KOPT-K1 (cell line): ENCODE results near the gene SOWAHB.

Source experiments
- H3K27ac ChIP-seq: fragments of 200-600 bp; sonication (generic); 2 replicates; pipeline ENCODE4 v1.5.1; 2016; ENCODE audit warnings: antibody characterized with exemption, mild to moderate bottlenecking, low read depth, low read length; ENCODE audit not compliant: poor library complexity, severe bottlenecking
- H3K36me3 ChIP-seq: fragments of 200-600 bp; sonication (generic); 2 replicates; pipeline ENCODE4 v1.5.1; 2017; ENCODE audit warnings: antibody characterized with exemption, mild to moderate bottlenecking, low read length, moderate library complexity; ENCODE audit not compliant: insufficient read depth
- H3K9me3 ChIP-seq: fragments of 200-600 bp; sonication (generic); 2 replicates; pipeline ENCODE4 v1.5.1; 2017; ENCODE audit warnings: antibody characterized with exemption, low read length, mild to moderate bottlenecking; ENCODE audit not compliant: insufficient read depth, poor library complexity, severe bottlenecking

The SOWAHB gene, protein sequence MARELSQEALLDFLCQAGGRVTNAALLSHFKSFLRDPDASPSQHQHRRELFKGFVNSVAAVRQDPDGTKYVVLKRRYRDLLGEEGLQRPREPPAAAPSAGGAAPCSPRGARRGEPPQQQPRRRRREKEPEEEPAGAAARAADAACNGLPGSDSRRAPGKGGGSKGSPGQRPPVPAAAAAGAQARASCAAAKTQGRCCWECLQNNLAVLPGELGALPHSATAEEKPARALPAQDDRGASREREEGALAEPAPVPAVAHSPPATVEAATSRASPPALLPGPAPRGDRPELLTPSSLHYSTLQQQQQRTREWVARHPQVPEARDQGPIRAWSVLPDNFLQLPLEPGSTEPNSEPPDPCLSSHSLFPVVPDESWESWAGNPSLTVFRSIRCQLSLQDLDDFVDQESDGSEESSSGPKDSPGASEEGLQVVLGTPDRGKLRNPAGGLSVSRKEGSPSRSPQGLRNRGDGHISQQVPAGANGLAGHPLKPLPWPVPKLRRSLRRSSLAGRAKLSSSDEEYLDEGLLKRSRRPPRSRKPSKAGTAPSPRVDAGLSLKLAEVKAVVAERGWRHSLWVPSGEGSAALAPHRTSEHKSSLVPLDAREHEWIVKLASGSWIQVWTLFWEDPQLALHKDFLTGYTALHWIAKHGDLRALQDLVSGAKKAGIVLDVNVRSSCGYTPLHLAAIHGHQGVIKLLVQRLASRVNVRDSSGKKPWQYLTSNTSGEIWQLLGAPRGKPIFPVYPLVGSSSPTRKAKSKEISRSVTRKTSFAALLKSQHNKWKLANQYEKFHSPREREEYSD

DNA sequence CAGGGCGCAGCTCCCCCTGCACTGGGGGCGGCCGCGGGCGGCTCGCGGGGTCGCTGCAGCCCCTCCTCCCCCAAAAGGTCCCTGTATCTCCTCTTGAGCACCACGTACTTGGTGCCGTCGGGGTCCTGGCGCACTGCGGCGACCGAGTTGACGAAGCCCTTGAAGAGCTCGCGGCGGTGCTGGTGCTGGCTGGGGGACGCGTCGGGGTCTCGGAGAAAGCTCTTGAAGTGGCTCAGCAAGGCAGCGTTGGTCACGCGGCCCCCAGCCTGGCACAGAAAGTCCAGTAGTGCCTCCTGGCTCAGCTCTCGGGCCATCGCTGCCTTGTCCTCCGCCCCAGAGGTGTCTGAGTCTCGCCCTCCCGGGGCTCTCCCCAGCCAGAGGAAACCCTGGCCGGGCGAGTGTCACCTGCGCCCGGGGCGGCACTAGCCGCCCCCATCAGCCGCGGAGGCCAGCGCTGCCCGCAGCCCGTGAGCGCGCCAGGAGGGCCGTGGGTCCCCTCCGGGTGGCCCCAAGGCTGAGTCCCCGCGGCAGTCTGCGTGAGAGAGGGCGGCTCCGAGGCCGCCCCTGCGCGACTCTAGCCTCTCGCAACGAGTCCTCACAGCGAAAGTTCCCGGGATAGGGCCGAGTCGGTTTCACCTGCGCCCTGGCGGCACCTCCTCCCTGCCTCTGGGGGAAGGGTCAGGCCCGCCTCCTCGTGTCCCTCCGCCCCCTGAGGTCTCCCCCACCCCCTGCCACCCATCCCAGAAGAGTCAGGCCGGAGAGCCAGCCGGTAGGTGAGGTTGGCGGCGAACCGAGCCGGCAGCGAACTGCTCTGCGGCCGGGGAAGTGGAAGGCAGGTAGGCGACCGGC, at the start of gene SOWAHB:
SOWAHB (minus strand) TSS at position 609 of the 849 bp plus-strand sequence; CDS start at position 314, 295 bp downstream.
- Histone ChIP-seq H3K27ac (no peak within 1 kb of the TSS), H3K36me3 (no peaks in the 10 kb centered on the region), H3K9me3 (peaks cover 20% of the 10 kb centered on the region)

DNA sequence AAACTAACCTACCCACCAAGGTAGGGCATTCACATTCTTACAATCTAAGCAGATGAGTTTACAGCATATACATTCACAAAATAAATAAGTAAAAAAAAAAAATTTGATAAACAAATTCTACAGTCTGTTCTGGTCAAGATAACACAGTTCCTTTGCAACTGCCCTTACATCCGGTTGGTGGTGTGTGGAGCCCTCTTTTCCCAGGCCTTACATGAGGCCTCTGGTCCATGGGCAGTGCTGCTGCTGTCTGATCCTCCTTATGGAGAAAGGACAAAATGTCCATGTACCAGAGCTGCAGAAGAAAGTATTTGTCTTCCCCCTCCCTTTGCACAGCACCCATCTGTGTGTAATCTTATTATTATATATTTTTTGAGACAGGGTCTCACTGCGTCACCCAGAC, 49.4 kb upstream of the SOWAHB start:
- no peak overlapping the region for H3K27ac ChIP-seq
- no peaks in the 10 kb centered on the region for H3K36me3 ChIP-seq
- H3K9me3 ChIP-seq, result no peaks in the 10 kb centered on the region

DNA sequence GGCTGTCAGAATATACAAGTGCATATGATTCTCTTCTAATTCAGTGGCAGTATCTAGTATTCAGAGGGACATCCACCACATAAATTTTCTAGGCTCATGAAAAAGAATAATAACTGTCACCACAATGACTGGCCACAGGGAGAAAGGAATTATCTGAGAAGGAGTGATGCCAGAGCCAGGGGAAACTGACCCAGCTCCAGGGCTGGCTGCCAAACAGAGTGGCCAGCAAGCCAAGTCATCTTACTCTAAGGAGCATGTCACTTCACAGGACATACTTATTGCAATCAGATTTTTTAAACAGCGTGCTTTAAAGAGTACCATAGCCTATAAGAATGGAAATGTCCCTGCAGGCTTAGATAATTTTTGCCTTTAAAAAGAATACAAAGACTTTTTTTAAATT, 45.8 kb upstream of the SOWAHB start:
- H3K9me3 ChIP-seq, result no peaks in the 10 kb centered on the region
- no peaks in the 10 kb centered on the region for H3K36me3 ChIP-seq
- no peak overlapping the region for H3K27ac ChIP-seq

DNA sequence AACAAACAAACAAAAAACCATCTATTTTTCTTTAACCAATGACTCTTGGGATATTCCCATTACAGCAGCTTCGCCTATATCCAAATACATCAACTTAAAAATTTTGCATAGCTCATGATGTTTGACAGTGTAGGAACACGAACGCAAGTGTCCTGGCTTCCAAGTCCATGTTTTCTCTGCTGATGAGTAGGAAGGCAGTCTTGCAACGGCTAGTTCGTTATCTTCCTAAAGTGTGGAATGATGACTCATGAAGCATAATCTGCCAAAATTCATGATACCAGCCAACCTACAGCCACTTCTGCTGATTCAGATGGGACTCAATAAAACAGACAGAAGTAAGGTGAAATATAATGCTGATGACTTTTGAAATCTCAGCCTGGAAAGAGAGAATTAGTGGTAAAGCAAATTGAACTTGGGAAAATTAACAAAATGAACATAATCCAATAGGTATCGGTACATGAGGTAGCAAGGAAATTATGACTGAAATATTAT, 45.2 kb upstream of the SOWAHB start:
- no peaks in the 10 kb centered on the region for H3K9me3 ChIP-seq
- H3K27ac ChIP-seq, result no peak overlapping the region
- H3K36me3 ChIP-seq, result no peaks in the 10 kb centered on the region

DNA sequence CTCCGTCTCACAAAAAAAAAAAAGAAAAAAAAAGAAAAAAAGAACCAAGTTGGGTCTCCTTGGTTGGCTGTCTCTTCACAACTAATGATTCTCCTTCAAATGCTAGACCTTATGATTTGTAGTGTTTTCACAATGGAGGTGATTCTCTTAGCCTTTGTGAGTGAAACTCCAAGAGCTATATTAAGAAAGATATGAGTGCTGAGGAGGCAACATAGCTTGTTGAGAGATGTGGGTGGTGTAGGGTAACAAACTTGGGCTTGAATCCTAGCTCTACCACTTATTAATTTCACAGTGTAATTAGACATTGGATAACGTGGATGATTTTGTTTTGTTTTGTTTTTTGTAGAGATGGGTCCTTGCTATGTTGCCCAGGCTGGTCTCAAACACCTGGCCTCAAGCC, 41.2 kb upstream of the SOWAHB start:
- H3K36me3 ChIP-seq, result no peaks in the 10 kb centered on the region
- no peaks in the 10 kb centered on the region for H3K9me3 ChIP-seq
- no peak overlapping the region for H3K27ac ChIP-seq

DNA sequence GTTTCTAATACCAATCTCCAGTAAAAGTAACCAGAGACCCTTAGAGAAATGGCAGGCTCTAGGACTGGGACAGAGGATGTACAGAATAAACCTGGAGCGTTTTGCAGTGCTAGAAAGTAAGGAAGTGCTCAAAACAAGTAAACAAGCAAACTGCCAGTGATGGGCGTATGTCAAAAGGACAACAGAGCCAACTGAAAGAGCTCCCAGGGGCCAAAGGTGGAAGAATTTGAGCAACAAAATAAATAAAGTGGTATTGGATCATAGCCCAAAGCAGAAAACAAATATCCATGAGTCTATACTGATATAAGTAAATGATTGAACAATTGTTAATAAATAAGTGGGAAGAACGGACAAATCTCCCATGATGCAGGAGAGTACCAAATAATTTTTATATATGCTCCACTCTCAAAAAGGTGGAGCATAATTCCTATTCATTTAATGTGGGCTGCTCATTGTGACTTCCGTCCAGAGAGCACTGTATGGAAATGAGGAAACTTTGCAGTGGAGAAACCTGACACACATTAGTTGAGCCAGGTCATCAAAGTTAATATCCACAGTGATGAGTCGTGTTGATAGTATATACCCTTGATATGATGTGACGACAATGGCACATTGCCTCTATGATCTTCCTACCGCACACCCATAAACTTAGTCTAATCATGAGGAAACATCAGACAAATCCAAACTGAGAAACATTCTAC, 33.8 kb upstream of the SOWAHB start:
- H3K36me3 ChIP-seq, result no peaks in the 10 kb centered on the region
- H3K9me3 ChIP-seq, result no peaks in the 10 kb centered on the region
- H3K27ac ChIP-seq, result no peak overlapping the region

DNA sequence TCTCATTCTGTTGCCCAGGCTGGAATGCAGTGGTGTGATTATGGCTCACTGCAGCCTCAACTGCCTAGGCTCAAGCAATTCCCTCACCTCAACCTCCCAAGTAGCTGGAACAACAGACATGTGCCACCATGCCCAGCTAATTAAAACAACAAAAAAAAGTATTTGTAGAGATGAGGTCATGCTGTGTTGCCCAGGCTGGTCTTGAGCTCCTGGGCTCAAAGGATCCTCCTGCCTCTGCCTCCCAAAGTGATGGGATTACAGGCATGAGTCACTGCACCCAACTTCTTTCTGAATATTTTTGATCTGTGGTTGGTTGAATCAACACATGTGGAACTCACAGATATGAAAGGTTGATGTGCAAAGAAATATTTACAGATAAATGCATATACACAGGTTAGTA, 33.1 kb upstream of the SOWAHB start:
- H3K27ac ChIP-seq, result no peak overlapping the region
- no peaks in the 10 kb centered on the region for H3K36me3 ChIP-seq
- no peaks in the 10 kb centered on the region for H3K9me3 ChIP-seq

DNA sequence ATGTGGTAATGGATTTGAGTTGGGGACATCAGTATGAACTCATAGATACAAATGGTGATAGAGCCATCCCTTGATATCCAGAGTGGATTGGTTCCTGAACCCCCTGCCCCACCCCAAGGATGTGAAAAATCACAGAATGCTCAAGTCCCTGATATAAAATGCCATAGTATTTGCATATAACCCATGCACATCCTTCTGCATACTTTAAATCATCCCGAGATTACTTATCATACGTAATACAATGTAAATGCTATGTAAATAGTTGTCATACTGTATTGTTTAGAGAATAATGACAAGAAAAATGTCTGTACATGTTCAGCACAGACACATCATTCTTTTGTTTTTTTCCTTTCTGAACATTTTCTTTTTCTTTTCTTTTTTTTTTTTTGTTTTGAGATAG, 32.7 kb upstream of the SOWAHB start:
- no peaks in the 10 kb centered on the region for H3K36me3 ChIP-seq
- no peaks in the 10 kb centered on the region for H3K9me3 ChIP-seq
- no peak overlapping the region for H3K27ac ChIP-seq

DNA sequence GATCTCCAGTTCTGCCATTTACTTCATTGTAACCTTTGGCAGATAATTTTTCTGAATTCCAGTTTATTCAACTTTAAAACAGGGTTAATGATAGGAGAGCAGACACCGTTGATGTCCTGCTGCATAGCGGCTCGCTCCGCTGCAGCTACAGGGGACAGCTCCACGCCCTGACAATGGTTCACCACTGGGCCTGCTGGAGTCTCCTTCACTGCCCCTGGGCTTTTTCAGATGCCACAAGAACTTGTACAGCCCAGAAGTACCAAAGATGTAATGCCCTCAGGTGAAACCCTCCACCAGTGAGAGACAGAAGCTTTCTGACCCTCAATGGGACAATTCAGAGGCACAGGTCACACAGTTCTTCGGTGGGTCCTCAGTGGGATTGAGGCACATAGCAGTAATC, 28.9 kb upstream of the SOWAHB start:
- Histone ChIP-seq H3K27ac (no peak overlapping the region), H3K9me3 (no peaks in the 10 kb centered on the region)

DNA sequence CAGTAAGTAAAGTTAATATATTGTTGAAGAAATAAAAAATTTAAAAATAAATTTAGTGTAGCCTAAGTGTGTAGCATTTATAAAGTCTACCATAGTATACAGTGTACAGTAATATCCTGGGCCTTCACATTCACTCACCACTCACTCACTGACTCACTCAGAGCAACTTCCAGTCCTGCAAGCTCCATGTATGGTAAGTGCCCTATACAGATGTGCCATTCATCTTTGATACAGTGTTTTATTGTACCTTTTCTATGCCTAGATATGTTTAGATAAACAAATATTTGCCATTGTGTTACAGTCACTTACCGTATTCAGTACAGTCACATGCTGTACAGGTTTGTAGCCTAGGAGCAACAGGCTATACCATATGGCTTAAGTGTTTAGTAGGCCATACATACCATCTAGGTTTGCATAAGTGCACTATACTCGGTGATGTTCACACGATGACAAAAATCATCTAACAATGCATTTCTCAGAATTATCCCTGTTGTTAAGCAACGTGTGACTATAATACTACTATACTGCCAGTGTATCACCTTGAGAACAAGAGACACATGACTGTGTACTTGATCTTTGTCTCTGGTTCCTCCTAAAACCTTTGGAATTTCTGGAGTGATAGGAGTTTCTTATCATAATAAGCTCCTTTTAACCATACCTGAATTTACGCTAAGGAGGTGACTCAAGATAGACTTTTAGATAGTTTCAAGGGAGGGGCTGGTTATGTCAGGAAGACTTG, 25.8 kb upstream of the SOWAHB start:
- H3K36me3 ChIP-seq, result no peaks in the 10 kb centered on the region
- no peaks in the 10 kb centered on the region for H3K9me3 ChIP-seq
- H3K27ac ChIP-seq, result no peak overlapping the region

More for the DNA sequence above, 28.9 kb upstream of the SOWAHB start:
- no peaks in the 10 kb centered on the region for H3K36me3 ChIP-seq

DNA sequence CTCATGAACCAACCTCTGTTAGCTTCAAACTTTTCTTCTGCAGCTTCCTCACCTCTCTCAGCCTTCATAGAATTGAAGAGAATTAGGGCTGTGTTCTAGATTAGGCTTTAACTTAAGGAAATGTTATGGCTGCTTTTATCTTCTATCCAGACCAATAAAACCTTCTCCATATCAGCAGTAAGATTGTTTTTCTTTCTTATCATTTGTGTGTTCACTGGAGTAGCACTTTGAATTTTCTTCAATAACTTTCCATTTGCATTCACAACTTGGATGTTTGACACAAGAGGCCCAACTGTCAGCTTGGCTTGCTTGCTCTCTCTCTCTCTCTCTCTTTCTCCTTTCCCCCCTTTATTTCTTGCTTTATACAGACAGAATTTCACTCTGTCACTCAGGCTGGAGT, 22.8 kb upstream of the SOWAHB start:
- Histone ChIP-seq H3K27ac (no peak overlapping the region), H3K36me3 (no peaks in the 10 kb centered on the region), H3K9me3 (no peaks in the 10 kb centered on the region)

DNA sequence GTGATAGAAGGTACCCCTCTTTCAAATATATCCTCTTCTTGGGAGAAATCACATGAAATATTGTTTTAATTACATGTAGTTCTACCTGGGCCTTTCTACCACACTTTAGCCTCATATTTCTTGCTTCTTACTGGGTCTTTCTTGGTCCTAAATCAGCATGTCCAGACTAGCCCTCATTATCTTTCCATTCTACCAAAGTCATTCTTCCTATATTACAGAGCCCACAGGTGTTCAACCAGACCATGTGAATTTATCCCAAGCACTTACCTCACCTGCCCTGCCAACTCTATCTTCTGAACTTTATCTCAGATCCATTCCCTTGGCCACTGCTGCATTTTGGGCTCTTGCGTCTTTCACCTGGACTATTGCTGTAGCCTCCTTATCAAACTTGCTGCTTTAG, 11.8 kb upstream of the SOWAHB start:
- Histone ChIP-seq H3K36me3 (no peaks in the 10 kb centered on the region), H3K27ac (no peak overlapping the region), H3K9me3 (peaks cover 4% of the 10 kb centered on the region)

DNA sequence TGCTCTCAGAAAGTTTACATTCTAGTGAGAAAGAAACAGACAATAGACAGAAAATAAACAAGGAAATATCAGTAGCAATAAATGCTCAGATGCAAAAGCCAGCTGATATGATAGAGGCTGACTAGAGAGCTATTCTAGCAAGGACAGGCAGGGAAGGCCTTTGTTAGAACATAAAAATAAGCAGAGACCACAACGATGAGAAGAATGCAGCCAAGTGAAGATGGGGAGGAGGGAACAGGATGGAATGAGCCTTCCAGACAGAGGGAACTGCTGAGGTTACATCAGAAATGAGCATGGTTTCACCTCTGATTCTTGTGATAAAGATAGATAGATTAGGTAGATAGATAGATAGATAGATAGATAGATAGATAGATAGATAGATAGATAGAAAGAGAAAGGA, 7.6 kb upstream of the SOWAHB start:
- H3K9me3 ChIP-seq, result peaks cover 4% of the 10 kb centered on the region
- no peaks in the 10 kb centered on the region for H3K36me3 ChIP-seq
- H3K27ac ChIP-seq, result no peak overlapping the region

DNA sequence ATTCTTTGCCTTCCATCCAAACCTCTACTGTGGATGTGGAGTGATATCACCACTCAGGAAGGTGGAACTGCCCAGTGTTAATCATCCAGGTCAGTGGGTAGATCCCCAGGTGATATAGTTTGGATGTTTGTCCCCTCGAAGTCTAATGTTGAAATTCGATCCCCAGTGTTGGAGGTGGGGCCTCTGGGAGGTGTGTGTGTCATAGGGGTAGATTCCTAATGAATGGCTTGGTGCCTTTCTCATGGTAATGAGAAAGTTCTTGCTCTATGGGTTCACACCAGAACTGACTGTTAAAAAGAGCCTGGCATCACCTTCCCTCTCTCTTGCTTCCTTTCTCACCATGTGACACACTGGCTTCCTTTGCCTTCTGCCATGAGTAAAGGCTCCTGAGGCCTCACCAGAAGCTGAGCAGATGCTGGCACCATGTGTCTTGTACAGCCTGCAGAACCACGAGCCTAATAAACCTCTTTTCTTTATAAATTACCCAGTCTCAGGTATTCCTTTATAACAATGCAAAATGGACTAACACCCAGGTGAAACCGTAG, 6.8 kb upstream of the SOWAHB start:
- H3K27ac ChIP-seq, result no peak overlapping the region

More for the DNA sequence above, 6.8 kb upstream of the SOWAHB start:
- peaks cover 7% of the 10 kb centered on the region for H3K9me3 ChIP-seq
- H3K36me3 ChIP-seq, result no peaks in the 10 kb centered on the region
